C4-2B (cell line): Measurements from ENCODE around the gene CYREN.

Experiments used
- ZFX ChIP-seq: fragments of 450-650 bp; IDR thresholded peaks from 2 replicates; pipeline ENCODE4 v1.6.1; 2017
- TF ChIP-seq, protein P1 (sequence below): fragments of 450-650 bp; conservative IDR thresholded peaks from 2 replicates; pipeline ENCODE4 v1.5.1; 2017; ENCODE audit warnings: mild to moderate bottlenecking

DNA sequence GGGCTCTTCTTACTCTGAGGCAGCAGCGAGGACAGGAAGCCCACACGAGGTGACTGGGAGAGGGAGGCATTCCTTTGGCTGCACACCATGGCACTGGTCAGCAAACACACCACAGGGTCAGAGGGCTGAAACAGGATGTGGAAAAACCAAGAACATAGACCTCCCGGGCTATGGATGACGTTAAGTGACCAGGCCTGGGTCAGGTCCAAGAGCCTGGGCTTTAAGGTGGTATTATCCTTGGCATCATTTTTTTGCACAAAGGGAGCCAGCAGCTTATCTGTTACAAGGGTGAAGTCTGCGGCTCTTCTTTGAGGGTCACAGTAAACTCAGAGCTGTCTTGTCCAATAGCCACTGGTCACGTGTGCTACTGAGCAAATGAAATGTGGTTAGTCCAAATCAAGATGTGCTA, 33.8 kb upstream of the CYREN start:
- TF ChIP-seq, protein P1, sequence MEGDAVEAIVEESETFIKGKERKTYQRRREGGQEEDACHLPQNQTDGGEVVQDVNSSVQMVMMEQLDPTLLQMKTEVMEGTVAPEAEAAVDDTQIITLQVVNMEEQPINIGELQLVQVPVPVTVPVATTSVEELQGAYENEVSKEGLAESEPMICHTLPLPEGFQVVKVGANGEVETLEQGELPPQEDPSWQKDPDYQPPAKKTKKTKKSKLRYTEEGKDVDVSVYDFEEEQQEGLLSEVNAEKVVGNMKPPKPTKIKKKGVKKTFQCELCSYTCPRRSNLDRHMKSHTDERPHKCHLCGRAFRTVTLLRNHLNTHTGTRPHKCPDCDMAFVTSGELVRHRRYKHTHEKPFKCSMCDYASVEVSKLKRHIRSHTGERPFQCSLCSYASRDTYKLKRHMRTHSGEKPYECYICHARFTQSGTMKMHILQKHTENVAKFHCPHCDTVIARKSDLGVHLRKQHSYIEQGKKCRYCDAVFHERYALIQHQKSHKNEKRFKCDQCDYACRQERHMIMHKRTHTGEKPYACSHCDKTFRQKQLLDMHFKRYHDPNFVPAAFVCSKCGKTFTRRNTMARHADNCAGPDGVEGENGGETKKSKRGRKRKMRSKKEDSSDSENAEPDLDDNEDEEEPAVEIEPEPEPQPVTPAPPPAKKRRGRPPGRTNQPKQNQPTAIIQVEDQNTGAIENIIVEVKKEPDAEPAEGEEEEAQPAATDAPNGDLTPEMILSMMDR, result no peak
- TF ChIP-seq ZFX, result no peak
